Measurements from ENCODE around the gene SEC14L2. TPM values are rescaled to one million over a fixed set of nuclear protein-coding genes. Genes with fewer than 3 reads are reported as not detected.

Gene SEC14L2
- total RNA-seq, 1 donor from 2014 or later = 0.40 TPM

GRCh38 chr22:30470655-30471054 is 73.8 kb downstream of the SEC14L2 start:
- DNase-seq (no peak), ATAC-seq (ENCODE audit: low read depth) (no peak)
- ChIA-PET CTCF (no interaction called here), POLR2A (no interaction called here)
- Mint-ChIP-seq H3K36me3 (ENCODE audit: low read depth) (no peaks in the 10 kb centered on the region), H3K27ac (no peak overlapping the region), H3K9me3 (no peaks in the 10 kb centered on the region), H3K4me1 (no peaks in the 10 kb centered on the region), H3K27me3 (peaks cover 21% of the 10 kb centered on the region), H3K4me3 (no peak overlapping the region)
- intact Hi-C loops (cut with micrococcal nuclease) = no loop called here
- TF ChIP-seq CTCF (IDR thresholded peaks at IDR 0.05) = no peak

GRCh38 chr22:30471616-30472318 is 74.9 kb downstream of the SEC14L2 start, which contains the start of gene SEC14L3:
TSS of gene SEC14L3 (minus strand) at chr22:30472017. CDS start at chr22:30471958, 59 bp downstream.
- Mint-ChIP-seq H3K27ac (no peak within 1 kb of the TSS), H3K4me1 (no peaks in the 10 kb centered on the region), H3K27me3 (peaks cover 18% of the 10 kb centered on the region), H3K9me3 (no peaks in the 10 kb centered on the region), H3K4me3 (no peak within 1 kb of the TSS), H3K36me3 (ENCODE audit: low read depth) (no peaks in the 10 kb centered on the region)
- no peak for TF ChIP-seq CTCF (IDR thresholded peaks at IDR 0.05)
- CTCF ChIA-PET = no interaction called here
- DNase-seq (no peak), ATAC-seq (ENCODE audit: low read depth) (no peak)
- intact Hi-C loops (cut with micrococcal nuclease) = no loop called here
- POLR2A ChIA-PET = no interaction called here

- Mint-ChIP-seq H3K27ac (no peak overlapping the region), H3K4me1 (no peaks in the 10 kb centered on the region), H3K4me3 (no peak overlapping the region), H3K9me3 (no peaks in the 10 kb centered on the region), H3K27me3 (peaks cover 19% of the 10 kb centered on the region), H3K36me3 (ENCODE audit: low read depth) (no peaks in the 10 kb centered on the region)
- DNase-seq = no peak
- no peak for TF ChIP-seq CTCF (IDR thresholded peaks at IDR 0.05)
- ATAC-seq (ENCODE audit: low read depth) = no peak
- CTCF ChIA-PET = no interaction called here
- intact Hi-C loops (cut with micrococcal nuclease) = no loop called here
- POLR2A ChIA-PET = no interaction called here
These were observed 76.3 kb downstream of the SEC14L2 start for GRCh38 chr22:30472994-30473720.

- CTCF ChIA-PET = interaction anchor here (1.5 kb wide), 1 partner anchor 10 kb away, joined by 8 read pairs; no protein-coding TSS in a partner anchor
- Mint-ChIP-seq H3K27me3 (peaks cover 17% of the 10 kb centered on the region), H3K36me3 (ENCODE audit: low read depth) (no peaks in the 10 kb centered on the region), H3K9me3 (no peaks in the 10 kb centered on the region), H3K27ac (no peak overlapping the region), H3K4me1 (no peaks in the 10 kb centered on the region), H3K4me3 (no peak overlapping the region)
- ATAC-seq (ENCODE audit: low read depth) = no peak
- TF ChIP-seq CTCF (IDR thresholded peaks at IDR 0.05) = no peak
- no peak for DNase-seq
- POLR2A ChIA-PET = no interaction called here
- intact Hi-C loops (cut with micrococcal nuclease) = no loop called here
These were observed 77.3 kb downstream of the SEC14L2 start for GRCh38 chr22:30474121-30474520.

Other genes with a start within 250 kb of the SEC14L2 start
- 0.42 and 0.44 TPM in 2 replicates for gene LIF, start 150.3 kb upstream of the SEC14L2 start, total RNA-seq
- gene OSM, start 130.2 kb upstream of the SEC14L2 start, total RNA-seq = 1.0 and 1.7 TPM in 2 replicates
- gene CASTOR1, start 107.5 kb upstream of the SEC14L2 start, total RNA-seq = 2.4 and 3.5 TPM in 2 replicates
- 20.1 and 20.4 TPM in 2 replicates for gene TBC1D10A, start 70.1 kb upstream of the SEC14L2 start, total RNA-seq
- gene SF3A1, start 40.1 kb upstream of the SEC14L2 start, total RNA-seq = 263 and 269 TPM in 2 replicates
- gene CCDC157, start 40.0 kb upstream of the SEC14L2 start, total RNA-seq = 1.8 and 2.9 TPM in 2 replicates
- 8.6 and 8.8 TPM in 2 replicates for gene RNF215, start 9.6 kb upstream of the SEC14L2 start, total RNA-seq
- gene MTFP1, start 28.8 kb downstream of the SEC14L2 start, total RNA-seq = 30.8 and 33.9 TPM in 2 replicates
- gene SEC14L3, start 75.0 kb downstream of the SEC14L2 start, total RNA-seq = not detected in 2 replicates
- not detected in 2 replicates for gene SEC14L4, start 108.7 kb downstream of the SEC14L2 start, total RNA-seq
- not detected in 2 replicates for gene SEC14L6, start 149.7 kb downstream of the SEC14L2 start, total RNA-seq
- gene GAL3ST1, start 177.6 kb downstream of the SEC14L2 start, total RNA-seq = 0.27 TPM in 1 of 2 replicates, not detected in the other
- 124 TPM in 2 replicates for gene PES1, start 194.9 kb downstream of the SEC14L2 start, total RNA-seq
- not detected in 2 replicates for gene TCN2, start 210.2 kb downstream of the SEC14L2 start, total RNA-seq
- gene SLC35E4, start 238.8 kb downstream of the SEC14L2 start, total RNA-seq = 1.8 TPM in 2 replicates